GM12878 (cell line): ENCODE measurements around the gene CHD6. TPM values are rescaled to one million over a fixed set of nuclear protein-coding genes. Genes with fewer than 3 reads are reported as not detected.

Source experiments
- ATAC-seq: fragments of 200-7000 bp; cut with Tn5 transposase; 3 replicates; pipeline ENCODE4 v1.9.1; 2020; ENCODE audit warnings: mild to moderate bottlenecking, moderate library complexity
- BruUV-seq: library from RNA; stranded (reverse); fragments of 400-500 nt; replicated peaks from 2 replicates; lab custom pipeline; 2021; lab: Mats Ljungman, UMichigan
- CTCF ChIA-PET: fragments of 300-600 bp; sonication (Branson Sonifier 250); formaldehyde crosslinking; extraction: SDS; loops from one replicate; lab custom pipeline; 2021; ENCODE audit warnings: inconsistent platforms; lab: Yijun Ruan, JAX
- POLR2A ChIA-PET: fragments of 350-600 bp; formaldehyde crosslinking; extraction: SDS; loops from one replicate; lab custom pipeline; 2021; ENCODE audit warnings: inconsistent platforms; lab: Charles Lee
- RAD21 ChIA-PET: fragments of 300-600 bp; sonication (Branson Sonifier 250); formaldehyde crosslinking; loops from one replicate; lab custom pipeline; 2023; ENCODE audit warnings: antibody characterized with exemption; ENCODE audit not compliant: unreplicated experiment; lab: Charles Lee
- SMC1A ChIA-PET: fragments of 300-600 bp; sonication (Branson Sonifier 250); formaldehyde crosslinking; loops from one replicate; lab custom pipeline; 2023; ENCODE audit not compliant: unreplicated experiment, uncharacterized antibody; lab: Charles Lee
- DNase-seq: peaks from one replicate; pipeline ENCODE4 v3.0.0-alpha.2; 2011; ENCODE audit warnings: low read depth, low spot score
- FAIRE-seq: peaks from 3 replicates; lab custom pipeline; 2011; peaks lifted over from hg19 to GRCh38; lab: Jason Lieb, UNC
- H2AFZ ChIP-seq: 2 replicates; pipeline ENCODE4 v1.6.0; 2011; ENCODE audit warnings: low read depth, low read length, control low read depth; ENCODE audit not compliant: control insufficient read depth
- H3K27ac ChIP-seq: 2 replicates; pipeline ENCODE4 v1.5.1; 2011; ENCODE audit warnings: control low read depth; ENCODE audit not compliant: control insufficient read depth, insufficient read depth
- H3K27me3 ChIP-seq, 2 experiments: replicated peaks in 1 of 2; 2 replicates each; pipeline versions ENCODE4 v1.6.0 to v1.6.1; 2011; ENCODE audit warnings: low read length in 1 of 2; ENCODE audit not compliant: control insufficient read depth in 2 of 2, insufficient read depth in 2 of 2
- H3K36me3 ChIP-seq, 2 experiments: 2 replicates each; pipeline ENCODE4 v1.5.1; 2011; ENCODE audit warnings: low read length in 1 of 2; ENCODE audit not compliant: control insufficient read depth in 2 of 2, insufficient read depth in 2 of 2
- H3K4me1 ChIP-seq: 2 replicates; pipeline ENCODE4 v1.6.1; 2011; ENCODE audit warnings: mild to moderate bottlenecking, low read length, moderate library complexity, mixed read lengths; ENCODE audit not compliant: control insufficient read depth, insufficient read depth
- H3K4me2 ChIP-seq: 2 replicates; pipeline ENCODE4 v1.6.0; 2011; ENCODE audit warnings: control low read depth; ENCODE audit not compliant: control insufficient read depth, insufficient read depth
- H3K4me3 ChIP-seq: fragments of 200-600 bp; sonication (generic); 2 replicates; pipeline ENCODE4 v1.5.1; 2016
- H3K79me2 ChIP-seq: 2 replicates; pipeline ENCODE4 v1.6.0; 2011; ENCODE audit warnings: low read length; ENCODE audit not compliant: control insufficient read depth, insufficient read depth
- H3K9ac ChIP-seq: 2 replicates; pipeline ENCODE4 v1.8.0; 2011; ENCODE audit warnings: low read length, control low read depth, mixed read lengths; ENCODE audit not compliant: control insufficient read depth, insufficient read depth
- H3K9me3 ChIP-seq: replicated peaks from 3 replicates; pipeline ENCODE4 v1.5.1; 2011; ENCODE audit warnings: mild to moderate bottlenecking, low read length; ENCODE audit not compliant: control insufficient read depth, insufficient read depth
- H4K20me1 ChIP-seq: 2 replicates; pipeline ENCODE4 v1.6.0; 2011; ENCODE audit not compliant: control insufficient read depth, insufficient read depth
- BHLHE40 ChIP-seq, 2 experiments: fragments of 450-650 bp in 1 of 2; IDR thresholded peaks; 2 replicates each; pipeline ENCODE4 v1.6.1; 2011 to 2017; ENCODE audit warnings: low read depth in 2 of 2, borderline replicate concordance in 1 of 2, improper control_type of control experiment in 1 of 2, low read length in 1 of 2, mild to moderate bottlenecking in 1 of 2
- GATAD2B ChIP-seq: fragments of 450-650 bp; conservative IDR thresholded peaks from 2 replicates; pipeline ENCODE4 v1.6.1; 2017; ENCODE audit warnings: low read depth, mild to moderate bottlenecking, moderate library complexity
- HDAC6 ChIP-seq: fragments of 200-600 bp; sonication (generic); IDR thresholded peaks from one replicate; pipeline ENCODE4 v1.8.0; 2017; ENCODE audit warnings: antibody characterized with exemption; ENCODE audit not compliant: unreplicated experiment
- IRF3 ChIP-seq: fragments of 450-650 bp; IDR thresholded peaks from 2 replicates; pipeline ENCODE4 v1.6.1; 2014; ENCODE audit warnings: mild to moderate bottlenecking
- LARP7 ChIP-seq: fragments of 450-650 bp; IDR thresholded peaks from 2 replicates; pipeline ENCODE4 v1.6.1; 2017; ENCODE audit warnings: mild to moderate bottlenecking
- MTA2 ChIP-seq: fragments of 450-650 bp; IDR thresholded peaks from 2 replicates; pipeline ENCODE4 v1.6.1; 2016; ENCODE audit warnings: low read depth, mild to moderate bottlenecking, moderate library complexity
- POLR2A ChIP-seq: IDR thresholded peaks from 2 replicates; pipeline ENCODE4 v1.6.1; 2011; ENCODE audit warnings: low read depth, mild to moderate bottlenecking, low read length
- POLR2AphosphoS2 ChIP-seq: IDR thresholded peaks from 2 replicates; pipeline ENCODE4 v1.6.1; 2011; ENCODE audit warnings: low read depth, mild to moderate bottlenecking, low read length, improper control_type of control experiment, moderate library complexity
- SIX5 ChIP-seq: IDR thresholded peaks from 2 replicates; pipeline ENCODE4 v1.6.1; 2011; ENCODE audit warnings: mild to moderate bottlenecking, low read depth, low read length, moderate library complexity; ENCODE audit not compliant: severe bottlenecking
- SKIL ChIP-seq: fragments of 450-650 bp; IDR thresholded peaks from 2 replicates; pipeline ENCODE4 v1.6.1; 2017; ENCODE audit warnings: mild to moderate bottlenecking, low read depth, inconsistent platforms; ENCODE audit not compliant: poor library complexity, severe bottlenecking
- SP1 ChIP-seq: IDR thresholded peaks from one replicate; pipeline ENCODE4 v1.6.1; 2011; ENCODE audit warnings: low read depth, low read length
- SREBF2 ChIP-seq: IDR thresholded peaks from 2 replicates; pipeline ENCODE4 v1.6.1; 2012; ENCODE audit warnings: mild to moderate bottlenecking, low read length
- SRF ChIP-seq, 2 experiments: IDR thresholded peaks; 2 replicates each; pipeline ENCODE4 v1.6.1; 2011; ENCODE audit warnings: low read depth in 2 of 2, low read length in 2 of 2, mild to moderate bottlenecking in 1 of 2, moderate library complexity in 1 of 2
- STAT3 ChIP-seq: IDR thresholded peaks from 2 replicates; pipeline ENCODE4 v1.6.1; 2011; ENCODE audit warnings: low read depth, low read length, improper control_type of control experiment
- TAF1 ChIP-seq: IDR thresholded peaks from 2 replicates; pipeline ENCODE4 v1.6.1; 2011; ENCODE audit warnings: mild to moderate bottlenecking, low read depth, low read length, borderline replicate concordance
- TCF7 ChIP-seq: IDR thresholded peaks from 2 replicates; pipeline ENCODE4 v1.6.1; 2014; ENCODE audit warnings: antibody characterized with exemption, borderline replicate concordance
- YBX1 ChIP-seq: fragments of 450-650 bp; IDR thresholded peaks from 2 replicates; pipeline ENCODE4 v1.6.1; 2016; ENCODE audit warnings: antibody characterized with exemption
- WGBS: methylation state at CpG from one replicate; pipeline ENCODE4 v1.1.6; 2016; ENCODE audit warnings: low lambda C conversion rate; ENCODE audit not compliant: insufficient replicate concordance, insufficient coverage; ENCODE audit errors: missing lambda C conversion rate; 5-methylcytosine and 5-hydroxymethylcytosine counted together
- in situ Hi-C: fragments of 300-500 bp; cut with MboI; formaldehyde crosslinking; loops from 9 replicates; pipeline ENCODE4 v1.14.3; 2018; ENCODE audit warnings: mixed read lengths
- intact Hi-C: fragments of 100-400 bp; cut with micrococcal nuclease; formaldehyde crosslinking; loops from one replicate; pipeline ENCODE4 v1.14.2; 2022; ENCODE audit not compliant: unreplicated experiment
- polyA plus RNA-seq, 11 experiments: library from polyadenylated mRNA; depleted of rRNA in 4 of 11; unstranded in 6 of 11; stranded (reverse) in 5 of 11; fragments of >200 nt; fragmentation: Nextera tagmentation in 4 of 11; fragmentation: Illumina TruSeq in 1 of 11; extraction: Ambion mirVana in 4 of 11; extraction: Trizol in 1 of 11; gene quantifications; 1 replicate in 1 of 11; 2 replicates in 10 of 11; pipeline versions ENCODE4 v1.2.1 to v1.2.3, GENCODE V29; 2011 to 2016; ENCODE audit warnings: inconsistent platforms in 2 of 11, missing spikeins in 2 of 11, low read depth in 1 of 11
- total RNA-seq, 4 experiments: library from RNA; depleted of rRNA in 3 of 4; stranded (reverse); fragments of >200 nt in 3 of 4; fragmentation: Illumina TruSeq in 1 of 4; extraction: Trizol in 1 of 4; gene quantifications; 2 replicates each; pipeline versions ENCODE4 v1.2.1 to v1.2.3, GENCODE V29; 2013 to 2021

Gene CHD6
- total and polyA plus RNA-seq, 10 of the 15 experiments (the other 5 are each of a cell fraction or from before 2014, with no cell fraction given): 4.3 to 25.5 (median 17.1) TPM

GRCh38 chr20:41613321-41613720 is 4.9 kb downstream of the CHD6 start:
- Histone ChIP-seq H2AFZ (no peak overlapping the region), H3K9me3 (no peaks in the 10 kb centered on the region), H3K9ac (no peak overlapping the region), H4K20me1 (no peaks in the 10 kb centered on the region), H3K4me2 (no peak overlapping the region), H3K36me3 (no peaks in the 10 kb centered on the region), H3K27ac (no peak overlapping the region), H3K4me1 (peaks cover 16% of the 10 kb centered on the region), H3K27me3 (no peaks in the 10 kb centered on the region), H3K79me2 (peaks cover 68% of the 10 kb centered on the region), H3K4me3 (no peak overlapping the region)
- no TSS peak for BruUV-seq
- FAIRE-seq: no peak
- RAD21 ChIA-PET: no interaction called here
- ATAC-seq: no peak
- SMC1A ChIA-PET: interaction anchor here (0.5 to 2.3 kb wide), 7 partner anchors 8 to 70 kb away, joined by 3 to 7 read pairs (median 4); no protein-coding TSS in a partner anchor
- CTCF ChIA-PET: interaction anchor here (0.7 kb wide), 1 partner anchor 101 kb away, joined by 4 read pairs; no protein-coding TSS in a partner anchor
- intact Hi-C loops (no loop called here), in situ Hi-C loops (no loop called here)
- TF ChIP-seq SREBF2 (no peak), POLR2A (no peak), TCF7 (no peak), STAT3 (no peak), MTA2 (no peak), SIX5 (no peak), YBX1 (no peak), LARP7 (no peak), SRF (IDR thresholded peaks at IDR 0.05; ENCODE audit: low read depth in 2 of 2, low read length in 2 of 2) (no peak), IRF3 (no peak), SKIL (no peak), POLR2AphosphoS2 (no peak), HDAC6 (no peak), SP1 (no peak), TAF1 (no peak), BHLHE40 (IDR thresholded peaks at IDR 0.05; ENCODE audit: borderline replicate concordance in 1 of 2, low read depth in 2 of 2, low read length in 1 of 2) (no peak), GATAD2B (no peak)
- POLR2A ChIA-PET: interaction anchor here (0.5 kb wide), 1 partner anchor 765 kb away, joined by 4 read pairs; no protein-coding TSS in a partner anchor
- DNase-seq: no peak
- 100% methylated on average over 2 of the region's 2 CpGs for WGBS
